Chondrocyte (in vitro differentiated cells): Measurements from ENCODE around the gene CEACAM21. TPM values are rescaled to one million over a fixed set of nuclear protein-coding genes. Genes with fewer than 3 reads are reported as not detected.
A peak's percentile ranks its signal among the peaks of the same experiment; 100 is the strongest.

ENCODE experiments used
- DNase-seq: peaks from one replicate; pipeline ENCODE4 v3.0.0; 2021; ENCODE audit warnings: mixed read lengths, low spot score
- H3K27ac Mint-ChIP-seq: one replicate; pipeline ENCODE4 v1.8.0; 2021; ENCODE audit warnings: mild to moderate bottlenecking, moderate library complexity, mixed read lengths; ENCODE audit not compliant: unreplicated experiment
- H3K27me3 Mint-ChIP-seq: 2 replicates; pipeline ENCODE4 v1.8.0; 2021; ENCODE audit warnings: low read depth, mixed read lengths
- H3K36me3 Mint-ChIP-seq: 2 replicates; pipeline ENCODE4 v1.8.0; 2021; ENCODE audit warnings: low read depth, mixed read lengths
- H3K4me1 Mint-ChIP-seq: 2 replicates; pipeline ENCODE4 v1.8.0; 2021; ENCODE audit warnings: low read depth, mild to moderate bottlenecking, mixed read lengths
- H3K4me3 Mint-ChIP-seq: one replicate; pipeline ENCODE4 v1.8.0; 2021; ENCODE audit warnings: mild to moderate bottlenecking, moderate library complexity, mixed read lengths; ENCODE audit not compliant: unreplicated experiment
- H3K9me3 Mint-ChIP-seq: 2 replicates; pipeline ENCODE4 v1.8.0; 2021; ENCODE audit warnings: low read depth, mixed read lengths
- CTCF ChIP-seq: fragments of 200-600 bp; sonication (generic); IDR thresholded peaks from 2 replicates; pipeline ENCODE4 v1.5.0; 2021; ENCODE audit warnings: antibody characterized with exemption, mild to moderate bottlenecking, moderate library complexity
- total RNA-seq: library from RNA; stranded (reverse); gene quantifications from 3 replicates; pipeline ENCODE4 v1.2.1, GENCODE V29; 2021

The CEACAM21 gene
- total RNA-seq, 1 donor from 2014 or later, result not detected

- Mint-ChIP-seq H3K27me3 (peaks cover 5% of the 10 kb centered on the region), H3K36me3 (no peaks in the 10 kb centered on the region), H3K4me1 (no peaks in the 10 kb centered on the region), H3K27ac (no peak overlapping the region), H3K9me3 (peaks cover 5% of the 10 kb centered on the region), H3K4me3 (no peak overlapping the region)
- DNase-seq, result no peak
- TF ChIP-seq CTCF, result no peak
Observed at GRCh38 chr19:41589371-41589770, 13.4 kb downstream of the CEACAM21 start.

DNA sequence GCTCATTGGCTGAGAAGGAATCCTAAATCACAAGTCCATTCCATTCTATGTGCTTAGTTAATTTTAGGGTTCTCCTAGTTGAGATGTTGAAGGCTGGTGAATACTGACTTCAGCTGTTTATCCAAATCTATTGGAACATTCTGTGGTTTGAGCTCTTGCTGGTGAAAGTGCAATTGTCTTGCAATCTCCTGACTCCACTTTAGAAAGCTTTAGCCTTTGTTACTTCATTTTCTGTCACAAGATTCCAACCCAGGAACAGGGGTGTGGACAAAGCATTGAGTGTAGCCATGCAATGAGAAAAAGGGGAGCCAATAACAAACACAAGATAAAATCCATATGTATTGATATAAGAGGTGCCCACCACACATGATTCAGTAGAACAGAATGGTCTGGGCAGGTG, 15.0 kb downstream of the CEACAM21 start:
- TF ChIP-seq CTCF, result no peak
- Mint-ChIP-seq H3K4me3 (no peak overlapping the region), H3K27ac (no peak overlapping the region), H3K4me1 (no peaks in the 10 kb centered on the region), H3K27me3 (peaks cover 8% of the 10 kb centered on the region), H3K9me3 (peaks cover 5% of the 10 kb centered on the region), H3K36me3 (no peaks in the 10 kb centered on the region)
- no peak for DNase-seq

DNA sequence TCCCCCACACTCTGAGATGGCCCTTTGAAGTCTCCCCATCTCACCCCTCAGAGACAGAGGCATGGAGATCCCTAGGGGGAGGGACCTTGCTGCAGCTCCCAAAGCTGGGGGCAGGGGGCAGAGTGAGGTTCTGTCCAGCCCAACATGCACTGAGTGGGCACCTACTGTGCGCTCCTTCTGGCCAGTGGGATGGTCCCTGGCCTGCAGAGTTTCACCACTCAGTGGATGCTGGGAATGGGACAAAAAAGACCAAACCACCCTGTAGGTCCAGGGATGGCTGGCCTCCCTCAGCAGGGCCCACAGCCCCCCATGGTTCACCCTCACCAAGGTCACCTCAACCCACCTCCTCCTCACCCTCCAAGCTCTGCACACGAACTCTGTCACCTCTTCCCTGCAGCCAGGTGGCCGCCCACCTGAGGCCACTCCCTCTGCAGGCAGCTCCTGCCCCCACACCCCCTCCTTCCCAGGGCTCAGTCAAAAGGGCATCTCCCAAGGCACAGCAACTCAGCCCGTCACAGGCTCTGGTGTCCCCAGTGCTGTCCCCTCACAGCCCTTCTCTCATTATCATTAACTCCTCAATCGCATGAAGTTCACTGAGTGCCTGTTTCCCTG, 16.1 kb downstream of the CEACAM21 start:
- Mint-ChIP-seq H3K9me3 (peaks cover 5% of the 10 kb centered on the region), H3K36me3 (no peaks in the 10 kb centered on the region), H3K27ac (no peak overlapping the region), H3K4me3 (no peak overlapping the region), H3K4me1 (no peaks in the 10 kb centered on the region), H3K27me3 (peaks cover 16% of the 10 kb centered on the region)
- DNase-seq, result no peak
- TF ChIP-seq CTCF, result no peak

GRCh38 chr19:41595258-41595889, 19.4 kb downstream of the CEACAM21 start:
- Mint-ChIP-seq H3K27ac (no peak overlapping the region), H3K36me3 (no peaks in the 10 kb centered on the region), H3K4me3 (no peak overlapping the region), H3K9me3 (peaks cover 5% of the 10 kb centered on the region), H3K4me1 (peaks cover 2% of the 10 kb centered on the region), H3K27me3 (peaks cover 30% of the 10 kb centered on the region)
- peak; percentile 78 for TF ChIP-seq CTCF
- DNase-seq, result no peak

GRCh38 chr19:41595890-41596280, 19.9 kb downstream of the CEACAM21 start:
- H3K27me3 Mint-ChIP-seq, result peaks cover 30% of the 10 kb centered on the region
- no peak for TF ChIP-seq CTCF
- H3K9me3 Mint-ChIP-seq, result peaks cover 5% of the 10 kb centered on the region

More at GRCh38 chr19:41595890-41596280, 19.9 kb downstream of the CEACAM21 start:
- Mint-ChIP-seq H3K36me3 (no peaks in the 10 kb centered on the region), H3K4me1 (peaks cover 2% of the 10 kb centered on the region), H3K4me3 (no peak overlapping the region), H3K27ac (no peak overlapping the region)
- DNase-seq, result no peak
